ENCODE results near the gene DHX35. TPM values are rescaled to one million over a fixed set of nuclear protein-coding genes. Genes with fewer than 3 reads are reported as not detected.
"Not testable (repeated sequence)": the region's sequence is repeated elsewhere in the genome, so short reads cannot be mapped to it uniquely, and the experiment has no call there.

Gene DHX35
- total RNA-seq, 1 donor from 2014 or later, result 6.1 TPM

GRCh38 chr20:38986663-38987062 is 24.5 kb downstream of the DHX35 start:
- DNase-seq (ENCODE audit: low read depth), result no peak
- TF ChIP-seq CTCF (conservative IDR thresholded peaks at IDR 0.05; ENCODE audit: low read depth, low read length), result no peak

GRCh38 chr20:38987777-38988176 is 25.6 kb downstream of the DHX35 start:
- no peak for TF ChIP-seq CTCF (conservative IDR thresholded peaks at IDR 0.05; ENCODE audit: low read depth, low read length)
- DNase-seq (ENCODE audit: low read depth), result no peak
- no peak overlapping the region for H3K4me3 ChIP-seq (ENCODE audit: low read depth, low read length)

More at GRCh38 chr20:38986663-38987062, 24.5 kb downstream of the DHX35 start:
- no peak overlapping the region for H3K4me3 ChIP-seq (ENCODE audit: low read depth, low read length)

- TF ChIP-seq CTCF (conservative IDR thresholded peaks at IDR 0.05; ENCODE audit: low read depth, low read length), result no peak
- no peak overlapping the region for H3K4me3 ChIP-seq (ENCODE audit: low read depth, low read length)
- no peak for DNase-seq (ENCODE audit: low read depth)
These were observed 28.6 kb downstream of the DHX35 start for GRCh38 chr20:38990728-38991127.

GRCh38 chr20:38991814-38992704 is 29.9 kb downstream of the DHX35 start:
- DNase-seq (ENCODE audit: low read depth), result no peak
- no peak for TF ChIP-seq CTCF (conservative IDR thresholded peaks at IDR 0.05; ENCODE audit: low read depth, low read length)
- H3K4me3 ChIP-seq (ENCODE audit: low read depth, low read length), result no peak overlapping the region

- H3K4me3 ChIP-seq (ENCODE audit: low read depth, low read length), result no peak overlapping the region
- no peak for DNase-seq (ENCODE audit: low read depth)
- TF ChIP-seq CTCF (conservative IDR thresholded peaks at IDR 0.05; ENCODE audit: low read depth, low read length), result no peak
These were observed 33.4 kb downstream of the DHX35 start for GRCh38 chr20:38995536-38996044.

GRCh38 chr20:38996866-38997265 is 34.7 kb downstream of the DHX35 start:
- not testable (repeated sequence) for H3K4me3 ChIP-seq (ENCODE audit: low read depth, low read length); DNase-seq (ENCODE audit: low read depth)

- no peak overlapping the region for H3K4me3 ChIP-seq (ENCODE audit: low read depth, low read length)
- no peak for DNase-seq (ENCODE audit: low read depth)
- no peak for TF ChIP-seq CTCF (conservative IDR thresholded peaks at IDR 0.05; ENCODE audit: low read depth, low read length)
These were observed 35.5 kb downstream of the DHX35 start for GRCh38 chr20:38997622-38998021.
